Neural progenitor cell (in vitro differentiated cells): ENCODE results near the gene PSORS1C2. TPM values are rescaled to one million over a fixed set of nuclear protein-coding genes. Genes with fewer than 3 reads are reported as not detected.

Source experiments
- DNase-seq: peaks from one replicate; pipeline ENCODE4 v3.0.0-alpha.2; 2016; ENCODE audit warnings: low spot score
- H2AFZ ChIP-seq: fragments of 200-600 bp; sonication (generic); replicated peaks from 2 replicates; pipeline ENCODE4 v1.6.1; 2016; ENCODE audit warnings: antibody characterized with exemption
- H3F3A ChIP-seq: fragments of 200-600 bp; sonication (generic); 2 replicates; pipeline ENCODE4 v1.6.1; 2016; ENCODE audit warnings: antibody characterized with exemption, low read depth
- H3K27ac ChIP-seq: fragments of 200-600 bp; sonication (generic); 2 replicates; pipeline ENCODE4 v1.5.1; 2016; ENCODE audit warnings: mild to moderate bottlenecking
- H3K27me3 ChIP-seq: fragments of 200-600 bp; sonication (generic); 2 replicates; pipeline ENCODE4 v1.6.1; 2016; ENCODE audit warnings: mild to moderate bottlenecking, moderate library complexity
- H3K36me3 ChIP-seq: fragments of 200-600 bp; sonication (generic); 2 replicates; pipeline ENCODE4 v1.5.1; 2016
- H3K4me1 ChIP-seq: fragments of 200-600 bp; sonication (generic); 2 replicates; pipeline ENCODE4 v1.6.1; 2016; ENCODE audit warnings: mixed run types
- H3K4me2 ChIP-seq: fragments of 200-600 bp; sonication (generic); 2 replicates; pipeline ENCODE4 v1.6.1; 2016
- H3K4me3 ChIP-seq: fragments of 200-600 bp; sonication (generic); 2 replicates; pipeline ENCODE4 v1.5.1; 2016
- H3K79me2 ChIP-seq: fragments of 200-600 bp; sonication (generic); 2 replicates; pipeline ENCODE4 v1.6.1; 2016; ENCODE audit warnings: low read depth
- H3K9ac ChIP-seq: fragments of 200-600 bp; sonication (generic); 2 replicates; pipeline ENCODE4 v1.6.1; 2016
- H3K9me3 ChIP-seq: fragments of 200-600 bp; sonication (generic); 2 replicates; pipeline ENCODE4 v1.5.1; 2016; ENCODE audit warnings: low read depth
- H4K20me1 ChIP-seq: fragments of 200-600 bp; sonication (generic); 2 replicates; pipeline ENCODE4 v1.6.1; 2016; ENCODE audit warnings: low read depth
- H3K27ac Mint-ChIP-seq: 3 replicates; pipeline ENCODE4 v1.8.0; 2021; ENCODE audit warnings: mixed read lengths
- H3K27me3 Mint-ChIP-seq: 2 replicates; pipeline ENCODE4 v1.8.0; 2022; ENCODE audit warnings: low read depth, mild to moderate bottlenecking, inconsistent platforms, moderate library complexity, mixed read lengths; ENCODE audit not compliant: insufficient read depth
- H3K36me3 Mint-ChIP-seq: 3 replicates; pipeline ENCODE4 v1.8.0; 2021; ENCODE audit warnings: mixed read lengths
- H3K4me1 Mint-ChIP-seq: 3 replicates; pipeline ENCODE4 v1.8.0; 2021; ENCODE audit warnings: mixed read lengths
- H3K4me3 Mint-ChIP-seq: 3 replicates; pipeline ENCODE4 v1.8.0; 2021; ENCODE audit warnings: mild to moderate bottlenecking, moderate library complexity, mixed read lengths
- H3K9me3 Mint-ChIP-seq: 3 replicates; pipeline ENCODE4 v1.8.0; 2020; ENCODE audit warnings: mixed read lengths
- EZH2 ChIP-seq: fragments of 200-600 bp; sonication (generic); IDR thresholded peaks from 2 replicates; pipeline ENCODE4 v1.6.1; 2017; ENCODE audit warnings: antibody characterized with exemption, mild to moderate bottlenecking, moderate library complexity
- EZH2phosphoT487 ChIP-seq: fragments of 200-600 bp; sonication (generic); IDR thresholded peaks from 2 replicates; pipeline ENCODE4 v1.6.1; 2017; ENCODE audit warnings: antibody characterized with exemption
- total RNA-seq: library from RNA; depleted of rRNA; stranded (reverse); fragments of >200 nt; gene quantifications from 2 replicates; pipeline ENCODE4 v1.2.3, GENCODE V29; 2015; ENCODE audit warnings: low replicate concordance
- TF ChIP-seq, protein P1 (sequence below): fragments of 200-600 bp; sonication (generic); IDR thresholded peaks from 2 replicates; pipeline ENCODE4 v1.5.1; 2017; ENCODE audit warnings: antibody characterized with exemption, mild to moderate bottlenecking

The PSORS1C2 gene
- total RNA-seq, 1 donor from 2014 or later, result not detected

DNA sequence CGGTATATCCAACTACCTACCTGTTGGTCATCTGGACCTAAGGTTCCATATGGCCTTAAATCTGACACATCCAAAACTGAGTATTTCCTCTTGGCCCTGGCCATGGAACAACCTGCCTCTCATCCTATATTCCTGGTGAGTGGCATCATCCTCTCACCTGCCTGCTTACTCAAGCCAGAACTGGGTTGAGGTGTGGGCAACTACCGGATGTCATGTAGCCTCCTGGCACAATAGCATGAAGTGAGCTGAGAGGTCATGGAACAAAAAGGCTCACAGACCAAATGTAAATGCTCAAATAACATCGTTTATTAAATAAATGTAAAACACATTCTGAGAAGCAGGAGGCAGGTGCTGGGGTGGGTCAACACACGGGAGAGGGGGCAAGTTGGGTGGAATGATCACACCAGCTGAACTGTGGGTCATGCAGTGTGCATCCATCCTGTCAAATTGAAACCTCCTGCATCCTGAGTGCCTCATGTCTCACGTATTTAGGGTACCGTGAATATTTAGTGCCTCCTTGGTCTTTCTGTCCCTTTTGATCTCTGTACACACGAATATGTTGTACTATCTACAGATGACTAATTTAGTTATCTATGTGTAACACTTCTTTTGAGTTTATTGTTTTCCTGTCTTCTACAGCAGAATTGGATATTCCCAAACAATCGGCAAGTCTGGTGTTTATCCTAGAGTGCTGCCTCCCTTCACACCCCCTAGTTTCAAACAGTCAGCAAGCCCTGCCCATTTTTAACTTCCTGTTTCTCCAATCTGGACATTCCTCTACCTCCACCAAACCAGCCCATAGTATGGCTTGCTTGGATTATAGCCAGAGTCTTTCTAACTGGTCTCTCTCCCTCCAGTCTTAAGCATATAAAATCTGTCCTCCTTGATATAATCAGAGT, 39.5 kb upstream of the PSORS1C2 start:
- peaks cover 6% of the 10 kb centered on the region for H3K27me3 Mint-ChIP-seq
- H3K9me3 Mint-ChIP-seq, result no peaks in the 10 kb centered on the region
- H3F3A ChIP-seq, result no peaks in the 10 kb centered on the region
- H3K36me3 Mint-ChIP-seq, result no peaks in the 10 kb centered on the region
- no peak for DNase-seq
- peak overlapping the region; percentile 25 for H3K27ac Mint-ChIP-seq
- H3K27me3 ChIP-seq, result no peaks in the 10 kb centered on the region
- no peak overlapping the region for H3K4me3 ChIP-seq
- no peak overlapping the region for H3K4me3 Mint-ChIP-seq
- no peak overlapping the region for H2AFZ ChIP-seq
- H3K9ac ChIP-seq, result no peak overlapping the region
- H3K27ac ChIP-seq, result no peak overlapping the region
- no peaks in the 10 kb centered on the region for H3K79me2 ChIP-seq
- H3K4me1 Mint-ChIP-seq, result no peaks in the 10 kb centered on the region
- H3K4me2 ChIP-seq, result no peak overlapping the region
- no peaks in the 10 kb centered on the region for H3K36me3 ChIP-seq
- no peaks in the 10 kb centered on the region for H3K9me3 ChIP-seq
- H3K4me1 ChIP-seq, result no peaks in the 10 kb centered on the region
- no peak for TF ChIP-seq EZH2
- TF ChIP-seq, protein P1, sequence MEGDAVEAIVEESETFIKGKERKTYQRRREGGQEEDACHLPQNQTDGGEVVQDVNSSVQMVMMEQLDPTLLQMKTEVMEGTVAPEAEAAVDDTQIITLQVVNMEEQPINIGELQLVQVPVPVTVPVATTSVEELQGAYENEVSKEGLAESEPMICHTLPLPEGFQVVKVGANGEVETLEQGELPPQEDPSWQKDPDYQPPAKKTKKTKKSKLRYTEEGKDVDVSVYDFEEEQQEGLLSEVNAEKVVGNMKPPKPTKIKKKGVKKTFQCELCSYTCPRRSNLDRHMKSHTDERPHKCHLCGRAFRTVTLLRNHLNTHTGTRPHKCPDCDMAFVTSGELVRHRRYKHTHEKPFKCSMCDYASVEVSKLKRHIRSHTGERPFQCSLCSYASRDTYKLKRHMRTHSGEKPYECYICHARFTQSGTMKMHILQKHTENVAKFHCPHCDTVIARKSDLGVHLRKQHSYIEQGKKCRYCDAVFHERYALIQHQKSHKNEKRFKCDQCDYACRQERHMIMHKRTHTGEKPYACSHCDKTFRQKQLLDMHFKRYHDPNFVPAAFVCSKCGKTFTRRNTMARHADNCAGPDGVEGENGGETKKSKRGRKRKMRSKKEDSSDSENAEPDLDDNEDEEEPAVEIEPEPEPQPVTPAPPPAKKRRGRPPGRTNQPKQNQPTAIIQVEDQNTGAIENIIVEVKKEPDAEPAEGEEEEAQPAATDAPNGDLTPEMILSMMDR, result no peak
- no peak for TF ChIP-seq EZH2phosphoT487
- H4K20me1 ChIP-seq, result no peaks in the 10 kb centered on the region

DNA sequence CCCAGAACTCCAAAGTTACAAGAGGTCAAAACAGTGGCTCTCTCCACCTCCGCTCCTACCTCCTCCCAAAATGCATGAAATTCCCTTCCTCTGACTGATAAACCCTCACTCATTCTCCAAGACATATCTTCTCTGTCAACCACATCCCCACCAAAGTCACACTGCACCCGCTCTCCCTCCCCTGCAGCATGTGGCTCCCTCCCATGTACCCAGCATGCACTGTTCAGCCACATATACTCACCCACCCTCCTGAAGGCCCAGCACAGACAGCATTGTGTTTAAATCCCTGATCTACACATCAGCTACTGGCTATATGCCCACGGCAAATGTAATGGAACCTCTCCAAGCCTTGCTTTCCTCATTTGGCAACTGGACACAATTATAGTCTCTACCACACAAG, 37.1 kb upstream of the PSORS1C2 start:
- Histone ChIP-seq H3K4me2 (no peak overlapping the region), H3K27me3 (peaks cover 10% of the 10 kb centered on the region), H4K20me1 (no peaks in the 10 kb centered on the region), H3K36me3 (no peaks in the 10 kb centered on the region), H2AFZ (no peak overlapping the region), H3K79me2 (no peaks in the 10 kb centered on the region), H3K4me1 (peaks cover 19% of the 10 kb centered on the region), H3K9me3 (no peaks in the 10 kb centered on the region), H3F3A (peaks cover 13% of the 10 kb centered on the region), H3K9ac (no peak overlapping the region), H3K4me3 (no peak overlapping the region), H3K27ac (no peak overlapping the region)
- DNase-seq, result no peak
- Mint-ChIP-seq H3K9me3 (no peaks in the 10 kb centered on the region), H3K4me1 (peaks cover 18% of the 10 kb centered on the region), H3K27me3 (peaks cover 11% of the 10 kb centered on the region), H3K36me3 (no peaks in the 10 kb centered on the region), H3K27ac (peak overlapping the region; percentile 2), H3K4me3 (no peak overlapping the region)
- no peak for TF ChIP-seq EZH2phosphoT487
- TF ChIP-seq, protein P1, result no peak
- no peak for TF ChIP-seq EZH2

DNA sequence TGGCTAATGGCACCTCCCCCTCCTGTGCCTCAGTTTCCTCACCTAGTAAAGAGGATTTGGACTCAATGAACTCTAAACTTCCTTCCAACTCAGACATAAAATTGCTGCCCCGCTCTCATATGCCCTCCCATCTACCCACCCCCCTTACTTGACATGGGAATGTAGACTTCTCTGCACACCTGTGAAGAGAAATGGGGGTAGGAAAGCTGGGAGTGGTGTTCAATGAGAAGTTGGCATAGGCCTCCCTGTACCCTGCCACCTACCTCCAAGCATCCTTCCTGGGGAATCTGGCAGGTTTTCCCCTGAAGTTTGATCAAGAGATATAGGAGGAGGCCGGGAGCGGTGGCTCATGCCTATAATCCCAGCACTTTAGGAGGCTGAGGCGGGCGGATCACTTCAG, 35.5 kb upstream of the PSORS1C2 start:
- Histone ChIP-seq H4K20me1 (no peaks in the 10 kb centered on the region), H3K4me3 (no peak overlapping the region), H3K79me2 (no peaks in the 10 kb centered on the region), H3K9me3 (no peaks in the 10 kb centered on the region), H2AFZ (no peak overlapping the region), H3F3A (peaks cover 13% of the 10 kb centered on the region), H3K4me1 (peaks cover 19% of the 10 kb centered on the region), H3K9ac (no peak overlapping the region), H3K27ac (no peak overlapping the region), H3K36me3 (no peaks in the 10 kb centered on the region), H3K4me2 (no peak overlapping the region), H3K27me3 (peaks cover 26% of the 10 kb centered on the region)
- Mint-ChIP-seq H3K9me3 (no peaks in the 10 kb centered on the region), H3K4me3 (no peak overlapping the region), H3K27me3 (peaks cover 9% of the 10 kb centered on the region), H3K27ac (no peak overlapping the region), H3K36me3 (no peaks in the 10 kb centered on the region), H3K4me1 (peaks cover 20% of the 10 kb centered on the region)
- DNase-seq, result no peak
- TF ChIP-seq EZH2 (no peak), EZH2phosphoT487 (no peak)
- TF ChIP-seq, protein P1, result no peak
